Activated naive CD8-positive, alpha-beta T cell treated with anti-CD3 and anti-CD28 coated beads, Interleukin-2, amount 10 ng/mL, durations not matched to agents 7 days and 5 days (primary cell): ENCODE data around the gene PIAS1. TPM values are rescaled to one million over a fixed set of nuclear protein-coding genes. Genes with fewer than 3 reads are reported as not detected.
"Not testable (repeated sequence)": the region's sequence is repeated elsewhere in the genome, so short reads cannot be mapped to it uniquely, and the experiment has no call there.

Source experiments
- ATAC-seq: fragments of 150-1000 bp; cut with Tn5 transposase; one replicate; pipeline ENCODE4 v1.10.0; 2021; ENCODE audit warnings: low read depth, moderate library complexity
- POLR2A ChIA-PET: fragments of 350-600 bp; sonication (Branson Sonifier 250); formaldehyde crosslinking; loops from one replicate; lab custom pipeline; 2021; ENCODE audit warnings: antibody characterized with exemption; lab: Charles Lee
- DNase-seq: peaks from one replicate; pipeline ENCODE4 v3.0.0; 2021
- H3K27ac Mint-ChIP-seq: one replicate; pipeline ENCODE4 v1.8.0; 2022; ENCODE audit warnings: mild to moderate bottlenecking, mixed read lengths
- H3K27me3 Mint-ChIP-seq: one replicate; pipeline ENCODE4 v1.8.0; 2022; ENCODE audit warnings: mild to moderate bottlenecking, moderate library complexity, mixed read lengths
- H3K36me3 Mint-ChIP-seq: one replicate; pipeline ENCODE4 v1.8.0; 2021; ENCODE audit warnings: mild to moderate bottlenecking, mixed read lengths
- H3K4me1 Mint-ChIP-seq: one replicate; pipeline ENCODE4 v1.8.0; 2021; ENCODE audit warnings: mixed read lengths
- H3K4me3 Mint-ChIP-seq: one replicate; pipeline ENCODE4 v1.8.0; 2022; ENCODE audit warnings: mild to moderate bottlenecking, moderate library complexity, mixed read lengths
- H3K9me3 Mint-ChIP-seq: one replicate; pipeline ENCODE4 v1.8.0; 2021; ENCODE audit warnings: mixed read lengths
- total RNA-seq, 2 experiments: library from RNA; stranded (reverse); gene quantifications; one replicate each; pipeline ENCODE4 v1.2.3, GENCODE V29; 2021

Gene PIAS1
- total RNA-seq, 2 experiments from 2014 or later: 53.8 to 54.3 TPM

DNA sequence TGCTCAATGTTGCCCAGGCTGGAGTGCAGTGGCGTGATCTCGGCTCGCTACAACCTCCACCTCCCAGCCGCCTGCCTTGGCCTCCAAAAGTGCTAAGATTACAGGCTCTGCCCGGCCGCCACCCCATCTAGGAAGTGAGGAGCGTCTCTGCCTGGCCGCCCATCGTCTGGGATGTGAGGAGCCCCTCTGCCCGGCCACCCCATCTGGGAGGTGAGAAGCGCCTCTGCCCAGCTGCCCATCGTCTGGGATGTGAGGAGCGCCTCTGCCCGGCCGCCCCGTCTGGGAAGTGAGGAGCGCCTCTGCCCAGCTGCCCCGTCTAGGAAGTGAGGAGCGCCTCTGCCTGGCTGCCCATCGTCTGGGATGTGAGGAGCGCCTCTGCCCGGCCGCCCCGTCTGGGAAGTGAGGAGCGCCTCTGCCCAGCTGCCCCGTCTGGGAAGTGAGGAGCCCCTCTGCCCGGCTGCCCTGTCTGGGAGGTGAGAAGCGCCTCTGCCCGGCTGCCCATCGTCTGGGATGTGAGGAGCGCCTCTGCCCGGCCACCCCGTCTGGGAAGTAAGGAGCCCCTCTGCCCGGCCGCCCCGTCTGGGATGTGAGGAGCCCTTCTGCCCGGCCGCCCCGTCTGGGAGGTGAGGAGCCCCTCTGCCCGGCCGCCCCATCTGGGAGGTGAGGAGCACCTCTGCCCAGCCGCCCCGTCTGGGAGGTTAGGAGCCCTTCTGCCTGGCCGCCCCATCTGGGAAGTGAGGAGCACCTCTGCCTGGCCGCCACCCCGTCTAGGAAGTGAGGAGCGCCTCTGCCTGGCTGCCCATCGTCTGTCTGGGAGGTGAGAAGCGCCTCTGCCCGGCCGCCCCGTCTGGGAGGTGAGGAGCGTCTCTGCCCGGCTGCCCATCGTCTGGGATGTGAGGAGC lies 167.7 kb downstream of the PIAS1 start:
- H3K36me3 Mint-ChIP-seq: peaks cover 11% of the 10 kb centered on the region
- POLR2A ChIA-PET: not testable (repeated sequence)

DNA sequence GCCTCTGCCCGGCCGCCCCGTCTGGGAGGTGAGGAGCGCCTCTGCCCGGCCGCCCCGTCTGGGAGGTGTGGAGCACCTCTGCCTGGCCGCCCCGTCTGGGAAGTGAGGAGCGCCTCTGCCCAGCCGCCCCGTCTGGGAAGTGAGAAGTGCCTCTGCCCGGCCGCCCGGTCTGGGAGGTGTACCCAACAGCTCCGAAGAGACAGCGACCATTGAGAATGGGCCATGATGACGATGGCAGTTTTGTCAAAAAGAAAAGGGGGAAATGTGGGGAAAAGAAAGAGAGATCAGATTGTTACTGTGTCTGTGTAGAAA lies 168.3 kb downstream of the PIAS1 start:
- DNase-seq: not testable (repeated sequence)

More for the DNA sequence above, 167.7 kb downstream of the PIAS1 start:
- H3K4me3 Mint-ChIP-seq, H3K27me3 Mint-ChIP-seq, ATAC-seq, H3K27ac Mint-ChIP-seq, H3K9me3 Mint-ChIP-seq, DNase-seq: not testable (repeated sequence)
- peaks cover 22% of the 10 kb centered on the region for H3K4me1 Mint-ChIP-seq

DNA sequence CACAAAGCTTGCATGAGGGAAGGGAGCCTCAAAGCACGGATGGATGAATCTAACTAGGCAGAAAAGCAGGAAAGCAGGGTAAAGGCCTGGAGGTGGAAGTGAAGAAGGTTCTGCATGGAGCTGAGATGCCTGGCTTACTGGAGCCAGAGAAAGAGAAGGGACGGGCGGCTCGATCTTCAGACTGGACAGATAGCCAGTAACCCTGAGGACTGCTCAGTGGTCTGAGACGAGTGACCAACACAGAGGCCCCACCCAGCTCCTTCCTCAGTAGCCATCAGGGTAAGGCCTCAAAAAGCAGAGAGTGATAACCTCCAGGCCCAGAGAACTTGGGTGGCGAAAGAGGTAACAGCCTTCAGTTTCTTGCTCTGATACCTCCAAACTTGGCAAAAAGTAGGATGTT lies 169.1 kb downstream of the PIAS1 start:
- DNase-seq: no peak
- H3K4me3 Mint-ChIP-seq: no peak overlapping the region
- no peak for ATAC-seq
- H3K36me3 Mint-ChIP-seq: peaks cover 11% of the 10 kb centered on the region
- H3K27ac Mint-ChIP-seq: peak overlapping the region; percentile 50
- no peaks in the 10 kb centered on the region for H3K9me3 Mint-ChIP-seq
- POLR2A ChIA-PET: interaction anchor here (1.2 kb wide), 1 partner anchor 55 kb away, joined by 3 read pairs; the partner anchor contains the start of gene FEM1B
- H3K4me1 Mint-ChIP-seq: peaks cover 31% of the 10 kb centered on the region
- no peaks in the 10 kb centered on the region for H3K27me3 Mint-ChIP-seq

More for the DNA sequence above, 168.3 kb downstream of the PIAS1 start:
- ATAC-seq, H3K4me3 Mint-ChIP-seq, H3K27me3 Mint-ChIP-seq, H3K27ac Mint-ChIP-seq, H3K9me3 Mint-ChIP-seq, POLR2A ChIA-PET: not testable (repeated sequence)
- Mint-ChIP-seq H3K36me3 (peaks cover 11% of the 10 kb centered on the region), H3K4me1 (peaks cover 24% of the 10 kb centered on the region)

DNA sequence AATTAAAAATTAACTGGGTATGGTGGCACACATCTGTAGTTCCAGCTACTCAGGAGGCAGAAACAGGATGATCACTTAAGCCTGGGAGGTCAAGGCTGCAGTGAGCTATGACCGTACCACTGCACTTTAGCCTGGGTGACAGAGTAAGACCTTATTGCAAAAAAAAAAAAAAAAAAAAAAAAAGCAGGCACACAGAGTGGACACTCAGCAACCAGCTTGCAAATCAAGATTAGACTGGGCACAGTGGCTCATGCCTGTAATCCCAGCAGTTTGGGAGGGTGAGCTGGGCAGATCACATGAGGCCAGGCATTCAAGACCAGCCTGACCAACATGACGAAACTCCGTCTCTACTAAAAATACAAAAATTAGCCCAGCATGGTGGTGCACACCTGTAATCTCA lies 170.0 kb downstream of the PIAS1 start:
- peak overlapping the region; percentile 34 for H3K27ac Mint-ChIP-seq
- POLR2A ChIA-PET: interaction anchor here (0.7 to 2.4 kb wide), 5 partner anchors 14 to 139 kb away, joined by 3 to 5 read pairs (median 3); partner anchors contain the start of gene FEM1B
- H3K4me3 Mint-ChIP-seq: peak overlapping the region; percentile 36
- H3K4me1 Mint-ChIP-seq: peaks cover 38% of the 10 kb centered on the region
- no peaks in the 10 kb centered on the region for H3K27me3 Mint-ChIP-seq
- ATAC-seq (no peak), DNase-seq (no peak)
- no peaks in the 10 kb centered on the region for H3K9me3 Mint-ChIP-seq
- peaks cover 11% of the 10 kb centered on the region for H3K36me3 Mint-ChIP-seq

DNA sequence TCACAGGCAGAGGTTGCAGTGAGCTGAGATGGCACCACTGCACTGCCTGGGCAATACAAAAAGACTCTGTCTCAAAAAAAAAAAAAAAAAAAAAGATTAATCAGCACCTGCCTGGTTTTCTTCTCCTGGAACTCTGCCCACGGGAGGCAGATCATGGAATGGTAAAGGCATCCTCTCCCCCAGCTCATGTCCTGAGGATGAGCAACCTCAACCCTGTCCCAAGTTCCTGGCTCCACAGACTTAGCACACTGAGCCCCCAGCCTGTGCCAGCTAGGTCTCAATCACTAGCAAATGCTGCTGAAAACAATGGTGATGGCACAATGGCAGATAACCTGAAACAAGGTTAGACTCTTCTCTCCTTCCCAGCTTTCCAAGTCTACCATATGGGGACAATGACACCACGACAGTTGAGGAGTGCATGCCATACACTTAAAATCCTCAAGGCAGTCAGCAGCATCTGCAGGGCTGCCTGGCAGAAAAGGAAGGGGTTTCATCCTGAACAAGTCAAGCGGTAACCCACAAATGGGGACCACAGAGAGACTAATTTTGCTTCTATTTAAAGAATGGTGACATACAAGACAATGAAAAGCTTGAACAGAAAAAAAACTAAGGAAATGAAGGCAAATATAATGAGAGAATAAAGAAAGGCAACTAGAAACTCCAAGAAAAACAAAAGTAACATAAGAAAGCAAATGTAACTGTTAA lies 170.6 kb downstream of the PIAS1 start:
- ATAC-seq (no peak), DNase-seq (no peak)
- Mint-ChIP-seq H3K27me3 (no peaks in the 10 kb centered on the region), H3K36me3 (peaks cover 10% of the 10 kb centered on the region), H3K4me3 (peak overlapping the region; percentile 36), H3K27ac (peak overlapping the region; percentile 34), H3K4me1 (peaks cover 38% of the 10 kb centered on the region), H3K9me3 (no peaks in the 10 kb centered on the region)
- POLR2A ChIA-PET: interaction anchor here (0.7 to 2.4 kb wide), 5 partner anchors 14 to 139 kb away, joined by 3 to 5 read pairs (median 5); partner anchors contain the start of gene FEM1B

DNA sequence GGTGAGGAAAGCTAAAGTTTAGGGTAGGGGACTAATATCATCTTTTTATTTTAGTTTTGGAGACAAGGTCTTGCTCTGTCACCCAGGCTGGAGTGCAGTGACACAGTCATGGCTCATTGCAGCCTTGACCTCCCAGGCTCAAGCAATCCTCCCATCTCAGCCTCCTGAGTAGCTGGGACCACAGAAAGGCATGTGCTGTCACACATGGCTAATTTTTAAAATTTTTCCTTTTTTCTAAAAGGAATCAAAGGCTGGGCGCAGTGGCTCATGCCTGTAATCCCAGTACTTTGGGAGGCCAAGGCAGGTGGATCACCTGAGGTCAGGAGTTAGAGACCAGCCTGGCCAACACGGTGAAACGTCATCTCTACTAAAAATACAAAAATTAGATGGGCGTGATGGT lies 171.3 kb downstream of the PIAS1 start:
- POLR2A ChIA-PET: interaction anchor here (1.0 to 2.4 kb wide), 3 partner anchors 15 to 52 kb away, joined by 3 to 5 read pairs (median 5); partner anchors contain the start of gene FEM1B
- H3K27me3 Mint-ChIP-seq, H3K9me3 Mint-ChIP-seq, ATAC-seq, H3K27ac Mint-ChIP-seq, DNase-seq, H3K36me3 Mint-ChIP-seq: not testable (repeated sequence)
- peak overlapping the region; percentile 36 for H3K4me3 Mint-ChIP-seq
- H3K4me1 Mint-ChIP-seq: peaks cover 43% of the 10 kb centered on the region

DNA sequence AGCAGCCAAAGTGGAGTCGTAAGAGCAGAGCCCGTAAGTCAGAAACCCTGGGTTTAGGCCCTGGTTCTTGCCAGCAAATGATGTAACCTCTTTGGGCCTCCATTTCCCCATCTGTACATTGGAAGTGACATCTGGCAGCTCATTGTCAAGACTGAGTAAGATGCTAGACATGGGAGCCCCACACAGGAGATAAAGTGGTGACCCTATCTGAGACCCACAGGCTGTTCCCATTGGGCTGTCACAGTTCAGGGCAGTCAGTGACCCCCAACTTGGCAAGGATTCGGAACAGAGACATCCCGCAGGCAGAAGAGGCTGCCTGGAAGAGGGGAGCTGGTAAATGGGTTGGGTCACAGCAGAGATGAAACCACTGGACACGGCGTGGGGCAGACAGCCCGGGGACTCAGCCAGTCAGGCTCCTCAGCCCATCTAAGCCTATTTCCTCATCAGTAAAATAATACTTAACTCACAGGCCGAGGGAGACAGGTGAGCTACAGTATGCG lies 173.6 kb downstream of the PIAS1 start:
- H3K4me1 Mint-ChIP-seq: peaks cover 45% of the 10 kb centered on the region
- peaks cover 3% of the 10 kb centered on the region for H3K27me3 Mint-ChIP-seq
- DNase-seq: no peak
- POLR2A ChIA-PET: interaction anchor here (0.7 to 0.8 kb wide), 2 partner anchors 9 to 593 kb away, joined by 3 read pairs; partner anchors contain the start of gene ANP32A
- H3K27ac Mint-ChIP-seq: peak overlapping the region; percentile 18
- H3K36me3 Mint-ChIP-seq: peaks cover 7% of the 10 kb centered on the region
- H3K4me3 Mint-ChIP-seq: peak overlapping the region; percentile 90
- no peaks in the 10 kb centered on the region for H3K9me3 Mint-ChIP-seq
- ATAC-seq: no peak

DNA sequence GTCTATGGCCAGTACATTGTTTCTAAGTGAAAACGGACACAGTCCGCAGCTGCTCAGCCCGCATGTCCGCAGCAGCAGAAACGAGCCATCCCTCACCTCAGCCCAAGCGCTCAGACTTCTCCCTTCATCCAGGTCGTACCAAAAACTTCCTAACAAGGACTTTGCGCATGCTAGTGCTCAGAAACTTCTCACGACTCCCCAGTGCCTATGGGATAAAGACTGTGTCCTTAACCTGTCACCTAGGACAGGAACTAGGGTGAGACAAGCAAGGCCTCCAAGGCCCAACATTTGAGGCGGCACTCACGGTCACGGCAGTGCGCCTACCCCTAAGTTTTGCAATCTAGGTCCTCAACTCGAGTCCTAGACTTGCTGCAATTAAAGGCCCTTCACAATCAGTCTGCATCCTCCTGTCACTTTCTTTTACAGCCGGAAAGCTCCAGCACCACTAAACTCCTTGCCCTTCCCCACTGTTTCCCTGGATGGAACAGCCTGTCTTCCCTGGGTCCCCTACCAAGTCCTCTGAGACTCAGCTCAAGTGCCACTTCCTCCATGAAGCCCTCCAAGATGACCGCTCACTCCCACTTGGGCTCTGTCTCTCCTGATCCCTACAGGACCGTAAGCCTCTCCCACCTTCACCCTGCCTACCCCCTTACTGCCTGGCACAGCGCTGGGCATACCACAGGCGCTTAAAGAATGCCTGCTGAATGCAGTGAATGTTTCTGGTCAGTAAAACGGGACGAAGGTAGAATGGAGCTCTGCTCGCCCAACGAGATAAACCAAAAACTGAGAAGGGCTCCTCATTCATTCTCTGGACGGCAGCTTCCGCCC lies 174.2 kb downstream of the PIAS1 start:
- no peak for DNase-seq
- POLR2A ChIA-PET: interaction anchor here (0.7 to 3.2 kb wide), 5 partner anchors 9 to 592 kb away, joined by 3 to 16 read pairs (median 3); partner anchors contain the start of genes ANP32A and FEM1B
- Mint-ChIP-seq H3K9me3 (no peaks in the 10 kb centered on the region), H3K4me3 (peak overlapping the region; percentile 90), H3K27me3 (peaks cover 3% of the 10 kb centered on the region), H3K27ac (peak overlapping the region; percentile 89), H3K4me1 (peaks cover 40% of the 10 kb centered on the region), H3K36me3 (peaks cover 1% of the 10 kb centered on the region)
- ATAC-seq: no peak

DNA sequence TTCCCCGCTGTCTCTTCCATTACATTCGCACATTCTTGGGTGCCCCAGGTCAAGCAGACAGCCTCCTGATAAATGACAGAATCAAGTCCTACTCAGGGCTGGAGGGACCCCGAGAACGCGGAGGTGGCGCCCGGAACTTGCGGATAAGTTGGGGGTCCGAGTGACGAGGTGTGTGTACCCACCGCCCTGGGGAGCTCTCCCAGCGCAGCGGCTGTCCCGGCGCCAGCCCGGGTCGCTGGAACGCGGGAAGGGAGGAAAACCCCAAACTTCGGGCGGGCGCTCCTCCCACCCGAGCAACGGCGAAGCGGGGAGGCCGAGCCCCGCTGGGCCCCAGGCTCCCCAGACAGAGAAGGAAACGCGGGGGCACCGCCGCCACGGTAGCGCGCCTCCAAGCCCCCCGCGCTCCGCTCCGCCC lies 174.9 kb downstream of the PIAS1 start:
- ATAC-seq (peak; percentile 0), DNase-seq (no peak)
- peak overlapping the region; percentile 90 for H3K4me3 Mint-ChIP-seq
- H3K36me3 Mint-ChIP-seq: peaks cover 1% of the 10 kb centered on the region
- peaks cover 3% of the 10 kb centered on the region for H3K27me3 Mint-ChIP-seq
- peak overlapping the region; percentile 89 for H3K27ac Mint-ChIP-seq
- H3K9me3 Mint-ChIP-seq: no peaks in the 10 kb centered on the region
- H3K4me1 Mint-ChIP-seq: peaks cover 39% of the 10 kb centered on the region
- POLR2A ChIA-PET: interaction anchor here (0.7 to 3.2 kb wide), 6 partner anchors 9 to 175 kb away, joined by 3 to 16 read pairs (median 6); partner anchors contain the start of genes FEM1B and PIAS1

DNA sequence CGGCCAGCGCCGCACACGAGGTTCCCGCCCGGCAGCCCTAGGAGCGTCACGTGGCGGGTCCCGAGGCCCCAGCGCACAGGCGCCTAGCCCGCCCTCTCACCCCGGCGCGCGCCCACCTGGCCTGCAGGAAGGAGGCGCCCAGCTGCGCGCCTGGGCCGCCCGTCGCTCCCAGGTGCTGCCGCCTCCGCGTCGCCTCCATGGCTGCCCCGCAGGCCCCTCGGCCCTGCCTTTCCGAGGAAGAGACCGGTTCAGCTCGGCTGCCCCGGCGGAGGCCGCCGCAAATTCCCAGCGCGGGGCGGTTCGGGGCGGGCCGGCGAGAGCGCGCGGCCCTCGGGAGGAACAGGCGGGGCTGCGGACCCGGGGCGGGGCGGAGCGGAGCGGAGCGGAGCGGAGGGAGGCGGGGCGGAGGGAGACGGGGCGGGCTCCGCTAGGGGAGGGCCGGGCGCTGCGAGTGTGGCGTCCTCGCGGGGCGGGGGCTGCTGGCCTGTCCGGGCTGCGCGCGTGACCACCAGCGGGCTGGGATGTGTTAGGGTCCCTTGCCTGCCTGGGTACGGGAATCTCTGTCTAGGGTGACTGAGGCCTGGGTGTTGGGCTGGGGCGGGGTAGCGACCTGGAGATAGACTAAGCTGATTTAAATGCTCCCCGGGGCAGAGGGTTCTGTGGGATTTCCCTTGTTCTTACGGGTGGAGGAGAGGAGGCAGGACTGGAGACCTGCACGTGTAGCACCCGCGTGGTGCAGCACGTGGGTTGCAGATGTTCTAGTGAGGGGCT lies 175.5 kb downstream of the PIAS1 start, which contains the start of gene CLN6:
Gene CLN6 (minus strand): TSS at position 343 of the 771 bp plus-strand sequence. CDS start 144 bp downstream, at position 199.
- peak; percentile 93 for DNase-seq
- Mint-ChIP-seq H3K9me3 (no peaks in the 10 kb centered on the region), H3K4me1 (peaks cover 35% of the 10 kb centered on the region), H3K36me3 (no peaks in the 10 kb centered on the region), H3K4me3 (peak within 1 kb of the TSS; percentile 99), H3K27me3 (peaks cover 3% of the 10 kb centered on the region), H3K27ac (peak within 1 kb of the TSS; percentile 97)
- POLR2A ChIA-PET: interaction anchor here (0.6 to 3.2 kb wide), 5 partner anchors 18 to 175 kb away, joined by 3 to 16 read pairs (median 8); partner anchors contain the start of genes FEM1B and PIAS1
- ATAC-seq: peak; percentile 85
